Smooth muscle cell (in vitro differentiated cells): ENCODE results near the gene ANO7. TPM values are rescaled to one million over a fixed set of nuclear protein-coding genes. Genes with fewer than 3 reads are reported as not detected.

ENCODE experiments used
- DNase-seq: peaks from one replicate; lab custom pipeline; 2025; ENCODE audit not compliant: unreplicated experiment; lab: John Stamatoyannopoulos, UW
- H2AFZ ChIP-seq: fragments of 200-600 bp; sonication (generic); 2 replicates; pipeline ENCODE4 v1.6.0; 2016; ENCODE audit warnings: antibody characterized with exemption, low read depth, mild to moderate bottlenecking
- H3F3A ChIP-seq: fragments of 200-600 bp; sonication (generic); 2 replicates; pipeline ENCODE4 v1.6.0; 2017; ENCODE audit warnings: antibody characterized with exemption, low read depth
- H3K27ac ChIP-seq: fragments of 200-600 bp; sonication (generic); 2 replicates; pipeline ENCODE4 v1.5.1; 2016; ENCODE audit warnings: low read depth, mild to moderate bottlenecking
- H3K27me3 ChIP-seq: fragments of 200-600 bp; sonication (generic); 2 replicates; pipeline ENCODE4 v1.6.1; 2016; ENCODE audit warnings: low read depth, mild to moderate bottlenecking
- H3K36me3 ChIP-seq: fragments of 200-600 bp; sonication (generic); 2 replicates; pipeline ENCODE4 v1.5.1; 2016; ENCODE audit warnings: low read depth
- H3K4me1 ChIP-seq: fragments of 200-600 bp; sonication (generic); 2 replicates; pipeline ENCODE4 v1.5.1; 2016; ENCODE audit warnings: low read depth
- H3K4me2 ChIP-seq: fragments of 200-600 bp; sonication (generic); 2 replicates; pipeline ENCODE4 v1.6.0; 2016; ENCODE audit warnings: mild to moderate bottlenecking
- H3K4me3 ChIP-seq: fragments of 200-600 bp; sonication (generic); 2 replicates; pipeline ENCODE4 v1.5.1; 2016; ENCODE audit warnings: mild to moderate bottlenecking
- H3K79me2 ChIP-seq: fragments of 200-600 bp; sonication (generic); 2 replicates; pipeline ENCODE4 v1.6.0; 2016; ENCODE audit warnings: low read depth, mild to moderate bottlenecking
- H3K9ac ChIP-seq: fragments of 200-600 bp; sonication (generic); 2 replicates; pipeline ENCODE4 v1.6.0; 2016; ENCODE audit warnings: low read depth
- H3K9me3 ChIP-seq: fragments of 200-600 bp; sonication (generic); replicated peaks from 2 replicates; pipeline ENCODE4 v1.5.1; 2016; ENCODE audit warnings: low read depth
- H4K20me1 ChIP-seq: fragments of 200-600 bp; sonication (generic); 2 replicates; pipeline ENCODE4 v1.6.0; 2016; ENCODE audit warnings: low read depth
- CTCF ChIP-seq: fragments of 200-600 bp; sonication (generic); IDR thresholded peaks from 2 replicates; pipeline ENCODE4 v1.5.1; 2017; ENCODE audit warnings: borderline replicate concordance, mild to moderate bottlenecking, antibody characterized with exemption; ENCODE audit not compliant: insufficient read depth, poor library complexity, severe bottlenecking
- WGBS: methylation state at CpG from one replicate; pipeline ENCODE4 v1.1.7; 2016; ENCODE audit warnings: low lambda C conversion rate; 5-methylcytosine and 5-hydroxymethylcytosine counted together
- polyA plus RNA-seq: library from polyadenylated mRNA; unstranded; fragments of >200 nt; fragmentation: Nextera tagmentation; extraction: Ambion mirVana; gene quantifications from 2 replicates; pipeline ENCODE4 v1.2.1, GENCODE V29; 2016
- total RNA-seq: library from RNA; depleted of rRNA; stranded (reverse); fragments of >200 nt; gene quantifications from 2 replicates; pipeline ENCODE4 v1.2.3, GENCODE V29; 2014

Gene ANO7
- total and polyA plus RNA-seq, 2 experiments from 2014 or later = 1.3 to 1.4 TPM

- Histone ChIP-seq H3K4me3 (no peak overlapping the region), H3K4me1 (no peaks in the 10 kb centered on the region), H3K4me2 (no peak overlapping the region), H3K79me2 (no peaks in the 10 kb centered on the region), H3F3A (no peaks in the 10 kb centered on the region), H2AFZ (no peak overlapping the region), H3K27ac (no peak overlapping the region), H3K27me3 (no peaks in the 10 kb centered on the region), H3K9ac (no peak overlapping the region), H3K36me3 (no peaks in the 10 kb centered on the region), H4K20me1 (no peaks in the 10 kb centered on the region), H3K9me3 (no peaks in the 10 kb centered on the region)
- DNase-seq = no peak
- WGBS = 98% methylated on average over 12 of the region's 12 CpGs
- TF ChIP-seq CTCF = no peak
Measured at GRCh38 chr2:241177526-241178334, 10.7 kb upstream of the ANO7 start.

GRCh38 chr2:241178961-241179360 is 9.5 kb upstream of the ANO7 start:
- TF ChIP-seq CTCF = no peak
- H3K79me2 ChIP-seq = no peaks in the 10 kb centered on the region
- WGBS = 93% methylated on average over 4 of the region's 4 CpGs

GRCh38 chr2:241179899-241180298 is 8.6 kb upstream of the ANO7 start:
- Histone ChIP-seq H3K9me3 (no peaks in the 10 kb centered on the region), H3K9ac (no peak overlapping the region), H4K20me1 (no peaks in the 10 kb centered on the region), H3K27me3 (no peaks in the 10 kb centered on the region), H2AFZ (no peak overlapping the region), H3K27ac (no peak overlapping the region), H3K79me2 (no peaks in the 10 kb centered on the region), H3K36me3 (no peaks in the 10 kb centered on the region), H3K4me2 (no peak overlapping the region), H3F3A (no peaks in the 10 kb centered on the region), H3K4me3 (no peak overlapping the region), H3K4me1 (no peaks in the 10 kb centered on the region)
- DNase-seq = no peak
- TF ChIP-seq CTCF = no peak
- WGBS = 76% methylated on average over 4 of the region's 4 CpGs

More at GRCh38 chr2:241178961-241179360, 9.5 kb upstream of the ANO7 start:
- H3K36me3 ChIP-seq = no peaks in the 10 kb centered on the region
- H3K9ac ChIP-seq = no peak overlapping the region
- no peaks in the 10 kb centered on the region for H3K4me1 ChIP-seq
- no peaks in the 10 kb centered on the region for H4K20me1 ChIP-seq
- no peak overlapping the region for H3K27ac ChIP-seq
- H3K27me3 ChIP-seq = no peaks in the 10 kb centered on the region
- no peaks in the 10 kb centered on the region for H3K9me3 ChIP-seq
- no peaks in the 10 kb centered on the region for H3F3A ChIP-seq
- no peak overlapping the region for H3K4me2 ChIP-seq
- no peak overlapping the region for H3K4me3 ChIP-seq
- no peak overlapping the region for H2AFZ ChIP-seq
- DNase-seq = no peak

GRCh38 chr2:241180495-241180894 is 8.0 kb upstream of the ANO7 start:
- H3K9ac ChIP-seq = no peak overlapping the region
- H3K36me3 ChIP-seq = no peaks in the 10 kb centered on the region
- no peaks in the 10 kb centered on the region for H4K20me1 ChIP-seq
- WGBS = 93% methylated on average over 12 of the region's 12 CpGs
- no peak for TF ChIP-seq CTCF
- no peak for DNase-seq
- no peaks in the 10 kb centered on the region for H3K4me1 ChIP-seq
- no peak overlapping the region for H3K4me2 ChIP-seq
- H3K27me3 ChIP-seq = no peaks in the 10 kb centered on the region
- no peaks in the 10 kb centered on the region for H3F3A ChIP-seq
- no peaks in the 10 kb centered on the region for H3K9me3 ChIP-seq
- no peak overlapping the region for H3K4me3 ChIP-seq
- no peaks in the 10 kb centered on the region for H3K79me2 ChIP-seq
- no peak overlapping the region for H3K27ac ChIP-seq
- H2AFZ ChIP-seq = no peak overlapping the region
